Neural crest cell (in vitro differentiated cells): ENCODE results near the gene XYLT2. TPM values are rescaled to one million over a fixed set of nuclear protein-coding genes. Genes with fewer than 3 reads are reported as not detected.
"Not testable (repeated sequence)": the region's sequence is repeated elsewhere in the genome, so short reads cannot be mapped to it uniquely, and the experiment has no call there.

Experiments
- DNase-seq: peaks from one replicate; pipeline ENCODE4 v3.0.0; 2021; ENCODE audit warnings: low read depth, mixed read lengths, low spot score
- H3K27ac Mint-ChIP-seq: one replicate; pipeline ENCODE4 v1.8.0; 2021; ENCODE audit warnings: mild to moderate bottlenecking, mixed read lengths; ENCODE audit not compliant: unreplicated experiment
- H3K27me3 Mint-ChIP-seq: 2 replicates; pipeline ENCODE4 v1.8.0; 2021; ENCODE audit warnings: low read depth, mild to moderate bottlenecking, mixed read lengths
- H3K36me3 Mint-ChIP-seq: 2 replicates; pipeline ENCODE4 v1.8.0; 2021; ENCODE audit warnings: low read depth, mild to moderate bottlenecking, mixed read lengths
- H3K4me1 Mint-ChIP-seq: 2 replicates; pipeline ENCODE4 v1.8.0; 2021; ENCODE audit warnings: mixed read lengths
- H3K4me3 Mint-ChIP-seq: one replicate; pipeline ENCODE4 v1.8.0; 2021; ENCODE audit warnings: mild to moderate bottlenecking, mixed read lengths
- H3K9me3 Mint-ChIP-seq: 2 replicates; pipeline ENCODE4 v1.8.0; 2021; ENCODE audit warnings: mixed read lengths
- CTCF ChIP-seq: fragments of 200-600 bp; sonication (generic); conservative IDR thresholded peaks from 2 replicates; pipeline ENCODE4 v1.5.0; 2021; ENCODE audit warnings: antibody characterized with exemption, mild to moderate bottlenecking
- total RNA-seq: library from RNA; stranded (reverse); gene quantifications from 2 replicates; pipeline ENCODE4 v1.2.1, GENCODE V29; 2021

Gene XYLT2
- total RNA-seq, 1 donor from 2014 or later: 23.4 TPM

- H3K4me3 Mint-ChIP-seq: no peak overlapping the region
- no peaks in the 10 kb centered on the region for H3K9me3 Mint-ChIP-seq
- H3K4me1 Mint-ChIP-seq: no peaks in the 10 kb centered on the region
- H3K27ac Mint-ChIP-seq: no peak overlapping the region
- no peak for DNase-seq
- H3K36me3 Mint-ChIP-seq: no peaks in the 10 kb centered on the region
- peaks cover 7% of the 10 kb centered on the region for H3K27me3 Mint-ChIP-seq
- TF ChIP-seq CTCF: no peak
Measured at GRCh38 chr17:50314456-50315011, 31.4 kb upstream of the XYLT2 start.

DNA sequence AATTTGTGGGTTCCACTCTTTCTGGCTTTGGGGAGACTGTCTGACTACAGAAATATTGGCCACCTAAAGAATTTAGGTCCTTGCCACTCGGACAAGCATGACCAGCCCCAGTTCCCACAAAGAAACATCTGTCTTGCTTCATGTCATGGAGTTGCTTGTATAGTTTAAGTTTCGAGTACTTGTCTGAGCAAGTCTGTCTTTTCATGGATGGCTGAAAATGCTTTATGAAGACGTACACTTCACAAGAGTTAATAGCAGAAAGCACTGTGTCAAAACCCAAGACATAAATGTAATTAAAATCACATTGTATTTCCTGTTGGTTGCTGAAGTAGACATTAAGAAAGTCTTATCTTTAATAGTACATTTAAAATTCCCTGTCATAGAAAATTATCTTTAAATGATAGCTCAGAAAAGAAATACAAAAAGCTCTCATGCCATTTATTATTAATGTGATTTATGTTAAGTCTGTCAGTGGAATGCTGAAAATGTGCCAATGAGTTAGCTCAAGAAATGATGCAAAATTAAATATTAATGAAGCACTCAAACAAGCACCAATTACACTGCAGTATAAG is 29.8 kb upstream of the XYLT2 start:
- Mint-ChIP-seq H3K27ac (no peak overlapping the region), H3K27me3 (peaks cover 2% of the 10 kb centered on the region), H3K36me3 (no peaks in the 10 kb centered on the region)

GRCh38 chr17:50316660-50317059 is 29.3 kb upstream of the XYLT2 start:
- not testable (repeated sequence) for H3K4me3 Mint-ChIP-seq, H3K4me1 Mint-ChIP-seq, H3K36me3 Mint-ChIP-seq, H3K27ac Mint-ChIP-seq, DNase-seq, H3K9me3 Mint-ChIP-seq, H3K27me3 Mint-ChIP-seq

More for the DNA sequence above, 29.8 kb upstream of the XYLT2 start:
- DNase-seq: no peak
- TF ChIP-seq CTCF: no peak
- Mint-ChIP-seq H3K9me3 (no peaks in the 10 kb centered on the region), H3K4me3 (no peak overlapping the region), H3K4me1 (no peaks in the 10 kb centered on the region)

DNA sequence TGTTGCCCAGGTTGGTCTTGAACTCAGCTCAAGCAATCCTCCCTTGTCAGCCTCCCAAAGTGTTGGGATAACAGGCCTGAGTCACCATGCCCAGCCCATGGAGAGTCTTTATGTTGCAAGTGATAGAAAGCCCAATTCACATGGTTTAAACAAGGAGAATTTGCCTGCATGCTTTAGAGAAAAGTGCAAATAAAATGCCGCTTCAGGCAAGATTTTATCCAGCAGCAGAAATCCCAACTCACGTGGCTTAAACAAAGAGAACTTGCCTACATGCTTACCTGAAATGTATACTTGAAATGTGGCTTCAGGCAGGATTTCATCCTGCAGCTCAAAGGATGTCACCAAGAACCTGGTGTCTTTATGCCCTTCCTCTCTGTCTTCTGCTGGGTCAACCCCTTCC is 28.8 kb upstream of the XYLT2 start:
- Mint-ChIP-seq H3K4me3 (no peak overlapping the region), H3K4me1 (no peaks in the 10 kb centered on the region), H3K27ac (no peak overlapping the region), H3K36me3 (no peaks in the 10 kb centered on the region), H3K27me3 (no peaks in the 10 kb centered on the region), H3K9me3 (no peaks in the 10 kb centered on the region)
- TF ChIP-seq CTCF: no peak
- DNase-seq: no peak

DNA sequence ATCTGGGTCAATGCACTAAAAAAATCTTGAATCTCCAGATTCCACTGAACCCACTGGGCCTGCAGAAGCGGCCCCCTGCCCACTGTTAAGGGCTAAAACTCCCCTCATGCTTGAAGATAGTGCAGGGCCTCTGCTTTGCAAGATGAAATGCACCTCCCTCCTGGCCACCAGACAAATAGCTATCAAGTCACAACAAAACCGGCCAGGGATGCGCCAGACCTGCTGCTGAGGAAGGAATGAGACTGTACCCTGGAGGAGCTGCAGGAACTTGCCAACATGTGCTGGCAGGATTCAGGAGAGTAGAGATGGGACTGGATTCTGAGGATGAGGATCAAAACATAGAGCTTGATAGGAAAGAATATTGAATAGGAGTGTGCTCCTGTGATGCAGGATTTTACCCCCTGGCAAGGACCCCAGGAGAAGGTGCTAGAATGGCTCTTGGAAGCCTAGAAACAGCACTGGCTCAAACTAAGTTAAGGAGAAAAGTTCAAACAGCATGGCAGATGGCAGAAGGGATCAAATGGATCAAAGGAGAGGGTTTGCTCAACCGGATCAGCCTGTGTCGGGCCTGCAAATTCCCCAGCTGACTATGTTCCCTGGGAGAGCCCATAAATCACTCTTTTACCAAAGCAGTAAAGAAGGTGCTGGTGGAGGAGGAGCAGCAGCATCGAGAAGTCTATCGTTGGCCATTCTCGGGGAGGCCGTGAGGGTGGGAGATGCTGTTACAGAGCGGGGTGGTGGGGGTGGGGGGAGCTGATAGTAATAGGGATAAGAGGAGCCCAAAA is 27.2 kb upstream of the XYLT2 start:
- H3K27ac Mint-ChIP-seq: no peak overlapping the region

More for the DNA sequence above, 27.2 kb upstream of the XYLT2 start:
- Mint-ChIP-seq H3K36me3 (no peaks in the 10 kb centered on the region), H3K9me3 (no peaks in the 10 kb centered on the region), H3K27me3 (no peaks in the 10 kb centered on the region), H3K4me3 (no peak overlapping the region), H3K4me1 (no peaks in the 10 kb centered on the region)
- TF ChIP-seq CTCF: no peak
- no peak for DNase-seq
